WTC11 (cell line): Measurements from ENCODE around the gene VSIG4. TPM values are rescaled to one million over a fixed set of nuclear protein-coding genes. Genes with fewer than 3 reads are reported as not detected.

Source experiments
- ATAC-seq: fragments of 200-7000 bp; cut with Tn5 transposase; 2 replicates; pipeline ENCODE4 v1.10.0; 2021; ENCODE audit warnings: mild to moderate bottlenecking, moderate library complexity
- Bru-seq: library from RNA; stranded (reverse); fragments of 400-500 nt; gene quantifications from one replicate; lab custom pipeline; 2021; lab: Mats Ljungman, UMichigan
- CTCF ChIA-PET: fragments of 300-600 bp; sonication (Branson Sonifier 250); formaldehyde crosslinking; loops from one replicate; lab custom pipeline; 2021; ENCODE audit warnings: antibody characterized with exemption; lab: Charles Lee
- POLR2A ChIA-PET: fragments of 350-600 bp; sonication (Branson Sonifier 250); formaldehyde crosslinking; loops from one replicate; lab custom pipeline; 2021; ENCODE audit warnings: antibody characterized with exemption; lab: Charles Lee
- DNase-seq: peaks from one replicate; pipeline ENCODE4 v3.0.0; 2021; ENCODE audit warnings: low spot score
- H3K27ac Mint-ChIP-seq: 2 replicates; pipeline ENCODE4 v1.8.0; 2021; ENCODE audit warnings: mixed read lengths
- H3K27me3 Mint-ChIP-seq: 2 replicates; pipeline ENCODE4 v1.8.0; 2021; ENCODE audit warnings: low read depth, mild to moderate bottlenecking, moderate library complexity, mixed read lengths
- H3K36me3 Mint-ChIP-seq: 2 replicates; pipeline ENCODE4 v1.8.0; 2021; ENCODE audit warnings: mixed read lengths
- H3K4me1 Mint-ChIP-seq: 2 replicates; pipeline ENCODE4 v1.8.0; 2022; ENCODE audit warnings: mixed read lengths
- H3K4me3 Mint-ChIP-seq: 2 replicates; pipeline ENCODE4 v1.8.0; 2021; ENCODE audit warnings: mild to moderate bottlenecking, moderate library complexity, mixed read lengths
- H3K9me3 Mint-ChIP-seq: 2 replicates; pipeline ENCODE4 v1.8.0; 2021; ENCODE audit warnings: mixed read lengths
- CBFB ChIP-seq: sonication (generic); formaldehyde crosslinking; IDR thresholded peaks from 2 replicates; pipeline ENCODE4 v1.8.1; 2022; ENCODE audit warnings: mild to moderate bottlenecking, low read depth, missing genetic modification reagents
- JUN ChIP-seq: sonication (generic); formaldehyde crosslinking; IDR thresholded peaks from 2 replicates; pipeline ENCODE4 v1.8.0; 2023; ENCODE audit warnings: mild to moderate bottlenecking, missing genetic modification reagents
- NFYB ChIP-seq: sonication (generic); formaldehyde crosslinking; conservative IDR thresholded peaks from 2 replicates; pipeline ENCODE4 v1.8.0; 2022; ENCODE audit warnings: low read depth, missing genetic modification reagents
- OVOL2 ChIP-seq: fragments of 250-450 bp; sonication (Bioruptor Pico); IDR thresholded peaks from 2 replicates; pipeline ENCODE4 v1.9.0; 2021; ENCODE audit warnings: mild to moderate bottlenecking, borderline replicate concordance
- SP1 ChIP-seq: sonication (generic); formaldehyde crosslinking; conservative IDR thresholded peaks from 2 replicates; pipeline ENCODE4 v1.8.1; 2022; ENCODE audit warnings: missing genetic modification reagents
- TP53 ChIP-seq: sonication (generic); formaldehyde crosslinking; IDR thresholded peaks from 2 replicates; pipeline ENCODE4 v1.8.1; 2023; ENCODE audit warnings: mild to moderate bottlenecking, missing genetic modification reagents
- ZNF232 ChIP-seq: sonication (generic); formaldehyde crosslinking; IDR thresholded peaks from 2 replicates; pipeline ENCODE4 v1.8.0; 2022; ENCODE audit warnings: mild to moderate bottlenecking, missing genetic modification reagents
- ZNF317 ChIP-seq: sonication (generic); formaldehyde crosslinking; IDR thresholded peaks from 2 replicates; pipeline ENCODE4 v1.8.1; 2023; ENCODE audit warnings: low read depth, mild to moderate bottlenecking, moderate library complexity, missing genetic modification reagents, borderline replicate concordance
- ZNF416 ChIP-seq: fragments of 250-450 bp; sonication (Bioruptor Pico); IDR thresholded peaks from 2 replicates; pipeline ENCODE4 v1.9.0; 2021; ENCODE audit warnings: mild to moderate bottlenecking, inconsistent platforms
- long read RNA-seq, 3 experiments: library from RNA in 1 of 3; library from capped mRNA in 1 of 3; library from polyadenylated mRNA in 1 of 3; unstranded in 2 of 3; stranded (forward) in 1 of 3; transcript quantifications; one replicate each; pipeline ENCODE4 v2.0.0, GENCODE V29; 2021
- total RNA-seq: library from RNA; stranded (reverse); gene quantifications from 3 replicates; pipeline ENCODE4 v1.2.3, GENCODE V29; 2021
- TF ChIP-seq, protein P1 (sequence below): fragments of 250-450 bp; sonication (Bioruptor Pico); IDR thresholded peaks from 2 replicates; pipeline ENCODE4 v1.9.0; 2021; ENCODE audit warnings: moderate library complexity, mild to moderate bottlenecking, inconsistent platforms, borderline replicate concordance
- TF ChIP-seq, protein P2 (sequence below): fragments of 250-450 bp; sonication (Bioruptor Pico); IDR thresholded peaks from 2 replicates; pipeline ENCODE4 v1.8.0; 2021; ENCODE audit warnings: mild to moderate bottlenecking
- TF ChIP-seq, protein P3 (sequence below): sonication (generic); formaldehyde crosslinking; IDR thresholded peaks from 2 replicates; pipeline ENCODE4 v1.8.1; 2022; ENCODE audit warnings: mild to moderate bottlenecking, missing genetic modification reagents, moderate library complexity, borderline replicate concordance
- TF ChIP-seq, protein P4 (sequence below): sonication (generic); formaldehyde crosslinking; IDR thresholded peaks from 2 replicates; pipeline ENCODE4 v1.8.1; 2023; ENCODE audit warnings: mild to moderate bottlenecking, missing genetic modification reagents, moderate library complexity

The VSIG4 gene, protein sequence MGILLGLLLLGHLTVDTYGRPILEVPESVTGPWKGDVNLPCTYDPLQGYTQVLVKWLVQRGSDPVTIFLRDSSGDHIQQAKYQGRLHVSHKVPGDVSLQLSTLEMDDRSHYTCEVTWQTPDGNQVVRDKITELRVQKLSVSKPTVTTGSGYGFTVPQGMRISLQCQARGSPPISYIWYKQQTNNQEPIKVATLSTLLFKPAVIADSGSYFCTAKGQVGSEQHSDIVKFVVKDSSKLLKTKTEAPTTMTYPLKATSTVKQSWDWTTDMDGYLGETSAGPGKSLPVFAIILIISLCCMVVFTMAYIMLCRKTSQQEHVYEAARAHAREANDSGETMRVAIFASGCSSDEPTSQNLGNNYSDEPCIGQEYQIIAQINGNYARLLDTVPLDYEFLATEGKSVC
- total RNA-seq (0.24 to 0.41 TPM (median 0.25 TPM) in 3 replicates), Bru-seq, nascent RNA (not detected)
- long read RNA-seq, experiment 1: 0 reads
- long read RNA-seq, experiment 2: 0 reads
- long read RNA-seq, experiment 3: 0 reads

DNA sequence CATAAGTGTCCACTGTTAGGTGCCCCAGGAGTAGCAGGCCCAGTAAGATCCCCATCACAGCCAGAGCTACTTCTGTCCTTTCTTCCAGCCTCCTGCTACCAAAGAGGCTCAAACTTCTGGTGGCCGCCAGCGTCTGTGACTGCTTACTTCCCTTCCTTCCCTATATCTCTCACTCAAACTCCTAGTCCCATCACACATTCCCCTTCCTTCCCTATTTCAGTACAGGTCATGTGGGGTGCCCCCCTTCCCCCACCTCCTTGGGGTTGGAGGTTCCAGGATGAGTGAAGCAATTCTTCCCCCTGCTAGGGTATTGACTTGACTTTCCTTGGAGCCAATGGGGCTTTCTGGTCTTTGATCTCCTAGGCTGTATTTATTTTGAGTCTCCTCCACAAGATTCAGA is at the start of gene VSIG4:
TSS of gene VSIG4 (minus strand) at position 137 of the 400 bp plus-strand sequence. CDS start at position 55, 82 bp downstream.
- DNase-seq (no peak), ATAC-seq (no peak)
- peaks cover 9% of the 10 kb centered on the region for H3K4me1 Mint-ChIP-seq
- CTCF ChIA-PET: no interaction called here
- H3K4me3 Mint-ChIP-seq: no peak within 1 kb of the TSS
- POLR2A ChIA-PET: no interaction called here
- no peaks in the 10 kb centered on the region for H3K27me3 Mint-ChIP-seq
- peaks cover 3% of the 10 kb centered on the region; the same call in 1 of the 2 replicates for H3K9me3 Mint-ChIP-seq
- no peak within 1 kb of the TSS for H3K27ac Mint-ChIP-seq
- TF ChIP-seq ZNF317 (CRISPR knock-in tag): no peak
- no peak for TF ChIP-seq SP1
- TF ChIP-seq CBFB (CRISPR knock-in tag): no peak
- TF ChIP-seq, protein P1, sequence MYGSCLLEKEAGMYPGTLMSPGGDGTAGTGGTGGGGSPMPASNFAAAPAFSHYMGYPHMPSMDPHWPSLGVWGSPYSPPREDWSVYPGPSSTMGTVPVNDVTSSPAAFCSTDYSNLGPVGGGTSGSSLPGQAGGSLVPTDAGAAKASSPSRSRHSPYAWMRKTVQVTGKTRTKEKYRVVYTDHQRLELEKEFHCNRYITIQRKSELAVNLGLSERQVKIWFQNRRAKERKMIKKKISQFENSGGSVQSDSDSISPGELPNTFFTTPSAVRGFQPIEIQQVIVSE (CRISPR knock-in tag): no peak
- no peaks in the 10 kb centered on the region for H3K36me3 Mint-ChIP-seq

DNA sequence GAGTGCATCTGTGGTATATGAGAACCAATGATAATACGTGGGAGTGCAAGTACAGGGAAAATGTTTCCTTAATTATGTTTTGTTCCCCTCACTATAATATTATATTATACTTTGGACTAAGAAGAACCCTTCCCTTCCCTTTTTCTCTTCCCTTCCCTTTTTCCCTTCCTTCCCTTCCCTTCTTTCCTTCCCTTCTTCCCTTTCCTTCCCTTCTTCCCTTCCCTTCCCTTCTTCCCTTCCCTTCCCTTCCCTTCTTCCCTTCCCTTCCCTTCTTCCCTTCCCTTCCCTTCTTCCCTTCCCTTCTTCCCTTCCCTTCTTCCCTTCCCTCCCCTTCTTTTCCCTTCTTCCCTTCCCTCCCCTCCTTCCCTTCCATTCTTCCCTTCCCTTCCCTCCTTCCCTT is 36.9 kb upstream of the VSIG4 start:
- H3K27me3 Mint-ChIP-seq: 0 out of 2 replicates have a peak, but pooled peaks cover 2% of the 10 kb centered on the region
- DNase-seq (no peak), ATAC-seq (no peak)
- no peaks in the 10 kb centered on the region for H3K4me1 Mint-ChIP-seq
- ChIA-PET CTCF (no interaction called here), POLR2A (no interaction called here)
- peaks cover 10% of the 10 kb centered on the region for H3K9me3 Mint-ChIP-seq
- no peak overlapping the region for H3K4me3 Mint-ChIP-seq
- no peak for TF ChIP-seq ZNF232 (CRISPR knock-in tag)
- no peak for TF ChIP-seq ZNF416 (CRISPR knock-in tag)
- no peaks in the 10 kb centered on the region for H3K36me3 Mint-ChIP-seq
- H3K27ac Mint-ChIP-seq: no peak overlapping the region

DNA sequence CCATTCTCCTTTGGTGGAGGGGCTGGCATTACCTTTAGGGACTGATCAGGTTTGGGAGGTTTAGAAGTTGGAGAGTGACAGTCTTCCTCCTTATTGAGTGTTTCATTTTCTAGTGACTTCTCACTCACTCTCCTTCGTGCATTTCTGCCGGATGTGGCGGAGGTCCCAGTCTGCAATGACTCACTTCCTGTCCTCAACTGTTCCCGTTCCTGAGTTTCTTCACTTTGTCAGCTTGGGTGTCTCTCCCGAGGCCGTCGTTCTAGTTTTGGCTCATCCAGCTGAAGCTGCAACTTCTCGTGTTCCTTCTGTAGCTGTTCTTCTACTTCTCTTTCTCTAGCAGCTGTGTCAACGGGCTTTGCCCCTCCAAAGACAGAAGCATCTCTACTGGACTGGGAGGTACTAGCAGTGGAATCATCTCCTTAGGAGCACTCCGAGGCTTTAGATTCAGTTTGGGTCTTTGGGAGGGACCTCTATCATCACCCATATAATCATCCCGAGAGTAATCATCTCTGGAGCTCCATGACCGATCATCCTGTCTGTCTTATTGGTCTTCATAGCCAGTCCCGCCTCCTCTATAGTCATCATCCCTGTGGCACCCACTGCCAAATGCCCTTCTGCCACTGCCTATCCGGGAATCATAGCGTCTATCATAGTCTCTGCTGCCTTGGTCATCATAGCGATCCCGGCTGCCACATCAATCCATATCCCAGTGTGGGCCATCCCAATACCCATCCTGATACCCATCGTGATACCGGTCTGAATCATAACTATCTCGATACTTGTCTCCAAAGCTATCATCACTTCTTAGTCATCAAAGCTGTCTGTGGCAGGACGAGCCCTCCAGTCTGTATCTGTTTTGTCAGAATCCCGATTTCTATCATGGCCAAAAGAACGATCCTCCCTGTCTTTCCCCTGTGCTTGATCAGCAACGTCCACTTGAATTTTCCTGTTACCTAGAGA is 35.3 kb upstream of the VSIG4 start:
- DNase-seq: no peak
- Mint-ChIP-seq H3K27me3 (0 out of 2 replicates have a peak, but pooled peaks cover 2% of the 10 kb centered on the region), H3K9me3 (peaks cover 10% of the 10 kb centered on the region), H3K4me1 (no peaks in the 10 kb centered on the region), H3K4me3 (no peak overlapping the region), H3K36me3 (no peaks in the 10 kb centered on the region), H3K27ac (no peak overlapping the region)
- ChIA-PET POLR2A (no interaction called here), CTCF (no interaction called here)
- TF ChIP-seq, protein P2, sequence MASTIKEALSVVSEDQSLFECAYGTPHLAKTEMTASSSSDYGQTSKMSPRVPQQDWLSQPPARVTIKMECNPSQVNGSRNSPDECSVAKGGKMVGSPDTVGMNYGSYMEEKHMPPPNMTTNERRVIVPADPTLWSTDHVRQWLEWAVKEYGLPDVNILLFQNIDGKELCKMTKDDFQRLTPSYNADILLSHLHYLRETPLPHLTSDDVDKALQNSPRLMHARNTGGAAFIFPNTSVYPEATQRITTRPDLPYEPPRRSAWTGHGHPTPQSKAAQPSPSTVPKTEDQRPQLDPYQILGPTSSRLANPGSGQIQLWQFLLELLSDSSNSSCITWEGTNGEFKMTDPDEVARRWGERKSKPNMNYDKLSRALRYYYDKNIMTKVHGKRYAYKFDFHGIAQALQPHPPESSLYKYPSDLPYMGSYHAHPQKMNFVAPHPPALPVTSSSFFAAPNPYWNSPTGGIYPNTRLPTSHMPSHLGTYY (CRISPR knock-in tag): no peak
- TF ChIP-seq OVOL2 (CRISPR knock-in tag): no peak
- TF ChIP-seq TP53 (CRISPR knock-in tag): no peak
- no peak for TF ChIP-seq NFYB (CRISPR knock-in tag)
- no peak for ATAC-seq

DNA sequence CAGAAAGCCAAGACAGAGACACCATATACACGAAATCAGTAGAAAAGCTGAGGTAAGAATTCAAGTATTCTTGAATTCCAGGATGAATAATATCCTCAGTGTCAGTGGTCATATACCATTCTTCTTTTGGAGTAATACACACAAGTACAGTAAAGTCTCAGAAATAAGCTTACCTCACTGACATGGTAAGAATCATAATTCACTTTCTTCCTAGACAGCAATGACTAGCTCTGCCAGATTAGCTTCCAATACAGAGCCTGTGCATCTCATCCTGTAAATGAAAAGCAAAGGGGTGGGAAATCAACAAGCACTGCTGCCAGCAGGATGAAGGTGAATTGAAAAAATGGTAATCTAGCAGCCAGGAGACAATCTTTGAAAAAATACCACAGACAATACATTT is 31.2 kb upstream of the VSIG4 start:
- Mint-ChIP-seq H3K27me3 (no peaks in the 10 kb centered on the region), H3K36me3 (no peaks in the 10 kb centered on the region), H3K9me3 (peaks cover 10% of the 10 kb centered on the region), H3K4me3 (no peak overlapping the region), H3K4me1 (no peaks in the 10 kb centered on the region), H3K27ac (no peak overlapping the region)
- POLR2A ChIA-PET: no interaction called here
- CTCF ChIA-PET: no interaction called here
- ATAC-seq (no peak), DNase-seq (no peak)
- no peak for TF ChIP-seq TP53 (CRISPR knock-in tag)
- TF ChIP-seq, protein P3, sequence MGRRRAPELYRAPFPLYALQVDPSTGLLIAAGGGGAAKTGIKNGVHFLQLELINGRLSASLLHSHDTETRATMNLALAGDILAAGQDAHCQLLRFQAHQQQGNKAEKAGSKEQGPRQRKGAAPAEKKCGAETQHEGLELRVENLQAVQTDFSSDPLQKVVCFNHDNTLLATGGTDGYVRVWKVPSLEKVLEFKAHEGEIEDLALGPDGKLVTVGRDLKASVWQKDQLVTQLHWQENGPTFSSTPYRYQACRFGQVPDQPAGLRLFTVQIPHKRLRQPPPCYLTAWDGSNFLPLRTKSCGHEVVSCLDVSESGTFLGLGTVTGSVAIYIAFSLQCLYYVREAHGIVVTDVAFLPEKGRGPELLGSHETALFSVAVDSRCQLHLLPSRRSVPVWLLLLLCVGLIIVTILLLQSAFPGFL (CRISPR knock-in tag): no peak
- TF ChIP-seq JUN (CRISPR knock-in tag): no peak
- TF ChIP-seq ZNF416 (CRISPR knock-in tag): no peak
- TF ChIP-seq, protein P4, sequence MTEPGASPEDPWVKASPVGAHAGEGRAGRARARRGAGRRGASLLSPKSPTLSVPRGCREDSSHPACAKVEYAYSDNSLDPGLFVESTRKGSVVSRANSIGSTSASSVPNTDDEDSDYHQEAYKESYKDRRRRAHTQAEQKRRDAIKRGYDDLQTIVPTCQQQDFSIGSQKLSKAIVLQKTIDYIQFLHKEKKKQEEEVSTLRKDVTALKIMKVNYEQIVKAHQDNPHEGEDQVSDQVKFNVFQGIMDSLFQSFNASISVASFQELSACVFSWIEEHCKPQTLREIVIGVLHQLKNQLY (CRISPR knock-in tag): no peak
